ENCODE results near the gene ZFHX3. TPM values are rescaled to one million over a fixed set of nuclear protein-coding genes. Genes with fewer than 3 reads are reported as not detected.

Gene ZFHX3
- total and polyA plus RNA-seq, 9 of the 15 experiments (the other 6 are each of a cell fraction or from before 2014, with no cell fraction given), result 0.01 to 0.23 (median 0.06) TPM; not detected in 4

DNA sequence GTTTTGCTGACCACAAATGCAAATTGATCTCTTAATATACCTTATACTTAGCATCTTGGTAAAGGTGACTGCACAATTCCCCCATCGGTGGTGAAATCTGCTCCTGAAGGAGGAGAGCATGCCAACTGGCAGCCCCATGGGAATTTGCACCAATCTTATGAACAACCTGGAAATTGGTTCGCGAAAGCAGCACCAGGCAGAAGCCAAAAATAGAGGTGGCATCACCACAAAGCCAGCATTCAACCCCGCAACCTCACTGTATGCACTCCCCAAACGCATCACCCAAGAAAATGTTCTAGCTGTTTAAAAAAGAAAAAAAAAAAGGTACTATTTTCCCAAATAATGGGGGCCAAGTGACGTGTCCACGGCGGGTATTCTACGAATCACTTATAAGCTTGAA, 213.4 kb downstream of the ZFHX3 start:
- no peak for ATAC-seq
- H3K27me3 ChIP-seq (ENCODE audit: control insufficient read depth in 2 of 2, insufficient read depth in 2 of 2, low read length in 2 of 2), result peaks cover 13 to 23% of the 10 kb centered on the region in 2 experiments
- TF ChIP-seq, protein P1, sequence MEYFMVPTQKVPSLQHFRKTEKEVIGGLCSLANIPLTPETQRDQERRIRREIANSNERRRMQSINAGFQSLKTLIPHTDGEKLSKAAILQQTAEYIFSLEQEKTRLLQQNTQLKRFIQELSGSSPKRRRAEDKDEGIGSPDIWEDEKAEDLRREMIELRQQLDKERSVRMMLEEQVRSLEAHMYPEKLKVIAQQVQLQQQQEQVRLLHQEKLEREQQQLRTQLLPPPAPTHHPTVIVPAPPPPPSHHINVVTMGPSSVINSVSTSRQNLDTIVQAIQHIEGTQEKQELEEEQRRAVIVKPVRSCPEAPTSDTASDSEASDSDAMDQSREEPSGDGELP (CRISPR knock-in tag; IDR thresholded peaks at IDR 0.05; ENCODE audit: borderline replicate concordance), result no peak
- TF ChIP-seq ZNF76 (CRISPR knock-in tag; IDR thresholded peaks at IDR 0.05; ENCODE audit: borderline replicate concordance), result no peak
- TF ChIP-seq, protein P2, sequence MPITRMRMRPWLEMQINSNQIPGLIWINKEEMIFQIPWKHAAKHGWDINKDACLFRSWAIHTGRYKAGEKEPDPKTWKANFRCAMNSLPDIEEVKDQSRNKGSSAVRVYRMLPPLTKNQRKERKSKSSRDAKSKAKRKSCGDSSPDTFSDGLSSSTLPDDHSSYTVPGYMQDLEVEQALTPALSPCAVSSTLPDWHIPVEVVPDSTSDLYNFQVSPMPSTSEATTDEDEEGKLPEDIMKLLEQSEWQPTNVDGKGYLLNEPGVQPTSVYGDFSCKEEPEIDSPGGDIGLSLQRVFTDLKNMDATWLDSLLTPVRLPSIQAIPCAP (CRISPR knock-in tag; IDR thresholded peaks at IDR 0.05; ENCODE audit: borderline replicate concordance), result no peak
- TF ChIP-seq KLF10 (CRISPR knock-in tag; IDR thresholded peaks at IDR 0.05), result no peak
- TF ChIP-seq BHLHE40 (IDR thresholded peaks at IDR 0.05; ENCODE audit: low read length), result no peak
- TF ChIP-seq ZNF354B (CRISPR knock-in tag; IDR thresholded peaks at IDR 0.05), result no peak
- TF ChIP-seq, protein P3, sequence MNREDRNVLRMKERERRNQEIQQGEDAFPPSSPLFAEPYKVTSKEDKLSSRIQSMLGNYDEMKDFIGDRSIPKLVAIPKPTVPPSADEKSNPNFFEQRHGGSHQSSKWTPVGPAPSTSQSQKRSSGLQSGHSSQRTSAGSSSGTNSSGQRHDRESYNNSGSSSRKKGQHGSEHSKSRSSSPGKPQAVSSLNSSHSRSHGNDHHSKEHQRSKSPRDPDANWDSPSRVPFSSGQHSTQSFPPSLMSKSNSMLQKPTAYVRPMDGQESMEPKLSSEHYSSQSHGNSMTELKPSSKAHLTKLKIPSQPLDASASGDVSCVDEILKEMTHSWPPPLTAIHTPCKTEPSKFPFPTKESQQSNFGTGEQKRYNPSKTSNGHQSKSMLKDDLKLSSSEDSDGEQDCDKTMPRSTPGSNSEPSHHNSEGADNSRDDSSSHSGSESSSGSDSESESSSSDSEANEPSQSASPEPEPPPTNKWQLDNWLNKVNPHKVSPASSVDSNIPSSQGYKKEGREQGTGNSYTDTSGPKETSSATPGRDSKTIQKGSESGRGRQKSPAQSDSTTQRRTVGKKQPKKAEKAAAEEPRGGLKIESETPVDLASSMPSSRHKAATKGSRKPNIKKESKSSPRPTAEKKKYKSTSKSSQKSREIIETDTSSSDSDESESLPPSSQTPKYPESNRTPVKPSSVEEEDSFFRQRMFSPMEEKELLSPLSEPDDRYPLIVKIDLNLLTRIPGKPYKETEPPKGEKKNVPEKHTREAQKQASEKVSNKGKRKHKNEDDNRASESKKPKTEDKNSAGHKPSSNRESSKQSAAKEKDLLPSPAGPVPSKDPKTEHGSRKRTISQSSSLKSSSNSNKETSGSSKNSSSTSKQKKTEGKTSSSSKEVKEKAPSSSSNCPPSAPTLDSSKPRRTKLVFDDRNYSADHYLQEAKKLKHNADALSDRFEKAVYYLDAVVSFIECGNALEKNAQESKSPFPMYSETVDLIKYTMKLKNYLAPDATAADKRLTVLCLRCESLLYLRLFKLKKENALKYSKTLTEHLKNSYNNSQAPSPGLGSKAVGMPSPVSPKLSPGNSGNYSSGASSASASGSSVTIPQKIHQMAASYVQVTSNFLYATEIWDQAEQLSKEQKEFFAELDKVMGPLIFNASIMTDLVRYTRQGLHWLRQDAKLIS (CRISPR knock-in tag; IDR thresholded peaks at IDR 0.05), result no peak
- TF ChIP-seq HDAC1 (IDR thresholded peaks at IDR 0.05), result no peak
- no peak for TF ChIP-seq EP300 (IDR thresholded peaks at IDR 0.05; ENCODE audit: low read length)
- no peak for TF ChIP-seq MCM2 (IDR thresholded peaks at IDR 0.05; ENCODE audit: low read depth)
- TF ChIP-seq, protein P4, sequence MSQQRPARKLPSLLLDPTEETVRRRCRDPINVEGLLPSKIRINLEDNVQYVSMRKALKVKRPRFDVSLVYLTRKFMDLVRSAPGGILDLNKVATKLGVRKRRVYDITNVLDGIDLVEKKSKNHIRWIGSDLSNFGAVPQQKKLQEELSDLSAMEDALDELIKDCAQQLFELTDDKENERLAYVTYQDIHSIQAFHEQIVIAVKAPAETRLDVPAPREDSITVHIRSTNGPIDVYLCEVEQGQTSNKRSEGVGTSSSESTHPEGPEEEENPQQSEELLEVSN (IDR thresholded peaks at IDR 0.05; ENCODE audit: borderline replicate concordance in 1 of 2, extremely low read depth in 1 of 2, insufficient read depth in 1 of 2, insufficient read length in 1 of 2, low read depth in 1 of 2, low read length in 1 of 2, poor library complexity in 1 of 2, severe bottlenecking in 1 of 2), result no peak
- TF ChIP-seq ZNF668 (CRISPR knock-in tag; IDR thresholded peaks at IDR 0.05), result no peak
- no peak for TF ChIP-seq ZNF583 (CRISPR knock-in tag; IDR thresholded peaks at IDR 0.05)
- TF ChIP-seq FOXK1 (CRISPR knock-in tag; IDR thresholded peaks at IDR 0.05; ENCODE audit: borderline replicate concordance), result no peak
- no peak for TF ChIP-seq ZFX (CRISPR knock-in tag; IDR thresholded peaks at IDR 0.05)

More for the DNA sequence above, 213.4 kb downstream of the ZFHX3 start:
- H3K9me3 ChIP-seq (replicated peaks; ENCODE audit: control insufficient read depth, insufficient read depth, low read depth, low read length), result no peaks in the 10 kb centered on the region
- no peaks in the 10 kb centered on the region for H3K4me1 ChIP-seq (replicated peaks in 1 of 2; ENCODE audit: control insufficient read depth in 2 of 2, insufficient read depth in 2 of 2, low read length in 2 of 2)
- DNase-seq (ENCODE audit: extremely low read depth in 1 of 4, low spot score in 3 of 4) (no peak), FAIRE-seq (no peak)
- H3K79me2 ChIP-seq (ENCODE audit: control insufficient read depth, insufficient read depth, low read length), result no peaks in the 10 kb centered on the region
- no TSS peak for BruUV-seq (replicated peaks)
- no peak overlapping the region for H3K4me2 ChIP-seq (ENCODE audit: insufficient read depth, low read length)
- H3K4me3 ChIP-seq, result no peak overlapping the region
- H3K9ac ChIP-seq (ENCODE audit: insufficient read depth in 1 of 2, low read depth in 2 of 2, low read length in 2 of 2), result no peak overlapping the region
- no peak overlapping the region for H2AFZ ChIP-seq (ENCODE audit: low read depth, low read length)
- intact Hi-C loops (cut with micrococcal nuclease) (no loop called here), in situ Hi-C loops (cut with MboI) (no loop called here)
- H3K27ac ChIP-seq (ENCODE audit: extremely low read depth, low read depth, low read length), result no peak overlapping the region
- ChIA-PET CTCF (ENCODE audit: low intra/inter-chr PET ratio) (no interaction called here), POLR2A (interaction anchor here (0.6 to 0.8 kb wide), 2 partner anchors 487 to 1558 kb away, joined by 3 read pairs; no protein-coding TSS in a partner anchor)
- 4% methylated on average over 9 of the region's 9 CpGs for WGBS (ENCODE audit: insufficient coverage, low coverage, missing lambda C conversion rate)
- H4K20me1 ChIP-seq (replicated peaks; ENCODE audit: control insufficient read depth, insufficient read depth, low read length), result no peaks in the 10 kb centered on the region
- no peaks in the 10 kb centered on the region for H3K36me3 ChIP-seq (ENCODE audit: control insufficient read depth, insufficient read depth, low read length)
- H3K9me1 ChIP-seq (ENCODE audit: control insufficient read depth, insufficient read depth, low read length), result no peaks in the 10 kb centered on the region

Measured in K562 (cell line).